GM12873 (cell line): ENCODE data around the gene TTC14.
A peak's percentile ranks its signal among the peaks of the same experiment; 100 is the strongest.

Experiments
- CTCF ChIP-seq: IDR thresholded peaks from 2 replicates; pipeline ENCODE4 v1.5.1; 2012; ENCODE audit warnings: low read depth, mild to moderate bottlenecking, moderate library complexity, low read length, control low read depth; ENCODE audit not compliant: insufficient read depth; ENCODE audit errors: missing control alignments

The TTC14 gene

GRCh38 chr3:180615954-180616353, 14.0 kb downstream of the TTC14 start:
- TF ChIP-seq CTCF: no peak

- TF ChIP-seq CTCF: no peak
Measured at GRCh38 chr3:180617049-180617448, 15.1 kb downstream of the TTC14 start.

- no peak for TF ChIP-seq CTCF
Measured at GRCh38 chr3:180619723-180620122, 17.8 kb downstream of the TTC14 start.

GRCh38 chr3:180624714-180625113, 22.8 kb downstream of the TTC14 start:
- no peak for TF ChIP-seq CTCF

GRCh38 chr3:180626844-180627243, 24.9 kb downstream of the TTC14 start:
- TF ChIP-seq CTCF: no peak

GRCh38 chr3:180630371-180630770, 28.4 kb downstream of the TTC14 start:
- TF ChIP-seq CTCF: no peak

GRCh38 chr3:180631317-180631716, 29.4 kb downstream of the TTC14 start:
- peak; percentile 16 for TF ChIP-seq CTCF
